H1 (cell line): ENCODE measurements around the gene SCNN1B. TPM values are rescaled to one million over a fixed set of nuclear protein-coding genes. Genes with fewer than 3 reads are reported as not detected.
A peak's percentile ranks its signal among the peaks of the same experiment; 100 is the strongest.

ENCODE experiments used
- CTCF ChIA-PET: fragments of 300-600 bp; sonication (Branson Sonifier 250); formaldehyde crosslinking; loops from one replicate; lab custom pipeline; 2021; ENCODE audit not compliant: partially characterized antibody; lab: Charles Lee
- POLR2A ChIA-PET: fragments of 300-600 bp; sonication (Branson Sonifier 250); formaldehyde crosslinking; loops from one replicate; lab custom pipeline; 2021; ENCODE audit warnings: inconsistent platforms; ENCODE audit not compliant: partially characterized antibody; lab: Charles Lee
- DNase-seq, 2 experiments: peaks; one replicate each; pipeline versions ENCODE4 v3.0.0 to v3.0.0-alpha.2; 2010 to 2022; ENCODE audit warnings: low spot score in 2 of 2, low read depth in 1 of 2, mixed read lengths in 1 of 2
- FAIRE-seq: peaks from 2 replicates; lab custom pipeline; 2011; peaks lifted over from hg19 to GRCh38; lab: Jason Lieb, UNC
- H2AFZ ChIP-seq: 2 replicates; pipeline ENCODE4 v1.8.1; 2012; ENCODE audit warnings: low read length, inconsistent platforms
- H2AK5ac ChIP-seq: 2 replicates; pipeline ENCODE4 v1.6.1; 2013; ENCODE audit warnings: low read depth, low read length
- H2BK120ac ChIP-seq: replicated peaks from 2 replicates; pipeline ENCODE3; 2013; ENCODE audit warnings: low read depth, low read length, inconsistent platforms
- H2BK12ac ChIP-seq: 2 replicates; pipeline ENCODE4 v1.6.1; 2013; ENCODE audit warnings: low read depth, low read length
- H2BK15ac ChIP-seq: 2 replicates; pipeline ENCODE4 v1.6.1; 2013; ENCODE audit warnings: low read length
- H2BK20ac ChIP-seq: 2 replicates; pipeline ENCODE4 v1.6.1; 2013; ENCODE audit warnings: low read length
- H2BK5ac ChIP-seq: 2 replicates; pipeline ENCODE4 v1.6.1; 2013; ENCODE audit warnings: low read depth, low read length
- H3K14ac ChIP-seq: 2 replicates; pipeline ENCODE4 v1.6.1; 2013; ENCODE audit warnings: inconsistent platforms; ENCODE audit not compliant: insufficient read length
- H3K18ac ChIP-seq: 2 replicates; pipeline ENCODE4 v1.6.1; 2013; ENCODE audit warnings: low read length; ENCODE audit errors: extremely low read depth
- H3K23ac ChIP-seq: 2 replicates; pipeline ENCODE4 v1.6.1; 2013; ENCODE audit warnings: inconsistent platforms; ENCODE audit not compliant: insufficient read length
- H3K23me2 ChIP-seq: 2 replicates; pipeline ENCODE4 v1.6.1; 2013; ENCODE audit warnings: low read depth, low read length
- H3K27ac ChIP-seq: 2 replicates; pipeline ENCODE4 v1.6.1; 2011; ENCODE audit warnings: low read depth, low read length, inconsistent platforms
- H3K27me3 ChIP-seq, 4 experiments: replicated peaks in 1 of 4; 1 replicate in 1 of 4; 2 replicates in 3 of 4; pipeline versions ENCODE4 v1.6.1 to v1.8.1; 2011 to 2013; ENCODE audit warnings: low read length in 3 of 4, mild to moderate bottlenecking in 3 of 4, inconsistent platforms in 2 of 4, mixed read lengths in 2 of 4, moderate library complexity in 1 of 4; ENCODE audit not compliant: control insufficient read depth in 3 of 4, insufficient read depth in 3 of 4; ENCODE audit errors: extremely low read depth in 1 of 4
- H3K36me3 ChIP-seq, 4 experiments: 2 replicates each; pipeline versions ENCODE4 v1.6.1 to v1.8.1; 2011 to 2013; ENCODE audit warnings: mild to moderate bottlenecking in 4 of 4, low read length in 3 of 4, moderate library complexity in 2 of 4, control low read depth in 1 of 4, inconsistent platforms in 1 of 4; ENCODE audit not compliant: insufficient read depth in 4 of 4, control insufficient read depth in 2 of 4
- H3K4ac ChIP-seq: replicated peaks from 2 replicates; pipeline ENCODE3; 2013; ENCODE audit warnings: low read length, low read depth, mixed read lengths, inconsistent platforms; ENCODE audit not compliant: insufficient read length
- H3K4me1 ChIP-seq, 4 experiments: replicated peaks in 1 of 4; 1 replicate in 1 of 4; 2 replicates in 3 of 4; pipeline versions ENCODE4 v1.6.1 to v1.8.1; 2011 to 2013; ENCODE audit warnings: low read length in 3 of 4, inconsistent platforms in 2 of 4, mixed read lengths in 1 of 4; ENCODE audit not compliant: insufficient read depth in 4 of 4, control insufficient read depth in 3 of 4
- H3K4me2 ChIP-seq, 2 experiments: 2 replicates each; pipeline versions ENCODE4 v1.6.1 to v1.8.1; 2011 to 2013; ENCODE audit warnings: low read depth in 2 of 2, low read length in 2 of 2, control low read depth in 1 of 2, inconsistent platforms in 1 of 2, mild to moderate bottlenecking in 1 of 2; ENCODE audit not compliant: insufficient read depth in 1 of 2
- H3K4me3 ChIP-seq, 4 experiments: fragments of 200-600, 300-600 bp in 1 of 4; sonication (generic), shearing (Covaris generic), sonication (Bioruptor Twin) in 1 of 4; 2 replicates each; pipeline versions ENCODE4 v1.5.1 to v1.8.1; 2011 to 2016; ENCODE audit warnings: low read length in 4 of 4, low read depth in 3 of 4, control low read depth in 2 of 4, inconsistent platforms in 2 of 4, mild to moderate bottlenecking in 2 of 4, mixed read lengths in 1 of 4, moderate library complexity in 1 of 4; ENCODE audit not compliant: insufficient read depth in 2 of 4; ENCODE audit errors: extremely low read depth in 1 of 4
- H3K56ac ChIP-seq: replicated peaks from 2 replicates; pipeline ENCODE3; 2013; ENCODE audit warnings: low read depth, mild to moderate bottlenecking, mixed read lengths, low read length, inconsistent platforms; ENCODE audit not compliant: insufficient read length
- H3K79me1 ChIP-seq: 2 replicates; pipeline ENCODE4 v1.6.1; 2013; ENCODE audit warnings: low read depth, low read length, control low read depth
- H3K79me2 ChIP-seq, 2 experiments: 2 replicates each; pipeline versions ENCODE4 v1.6.1 to v1.8.1; 2012 to 2013; ENCODE audit warnings: low read length in 2 of 2, mild to moderate bottlenecking in 2 of 2, inconsistent platforms in 1 of 2; ENCODE audit not compliant: insufficient read depth in 2 of 2, control insufficient read depth in 1 of 2
- H3K9ac ChIP-seq, 4 experiments: replicated peaks in 1 of 4; 1 replicate in 1 of 4; 2 replicates in 3 of 4; pipeline versions ENCODE4 v1.6.1 to v1.8.1; 2011 to 2013; ENCODE audit warnings: low read depth in 3 of 4, low read length in 3 of 4, control low read depth in 2 of 4, mild to moderate bottlenecking in 2 of 4, moderate library complexity in 2 of 4, inconsistent platforms in 1 of 4; ENCODE audit errors: extremely low read depth in 1 of 4
- H3K9me3 ChIP-seq, 2 experiments: 2 replicates each; pipeline versions ENCODE4 v1.6.1 to v1.8.1; 2012 to 2013; ENCODE audit warnings: mild to moderate bottlenecking in 2 of 2, moderate library complexity in 2 of 2, control low read depth in 1 of 2, inconsistent platforms in 1 of 2, low read depth in 1 of 2, low read length in 1 of 2, mixed read lengths in 1 of 2; ENCODE audit not compliant: insufficient read depth in 2 of 2
- H4K20me1 ChIP-seq, 2 experiments: replicated peaks in 1 of 2; 2 replicates each; pipeline versions ENCODE3 to v1.8.1; 2011 to 2013; ENCODE audit warnings: inconsistent platforms in 2 of 2, low read length in 2 of 2, mild to moderate bottlenecking in 1 of 2; ENCODE audit not compliant: insufficient read depth in 2 of 2, control insufficient read depth in 1 of 2
- H4K5ac ChIP-seq: 2 replicates; pipeline ENCODE4 v1.6.1; 2013; ENCODE audit warnings: low read length, low read depth, mixed read lengths, inconsistent platforms; ENCODE audit not compliant: insufficient read length
- H4K8ac ChIP-seq: 2 replicates; pipeline ENCODE4 v1.8.0; 2013; ENCODE audit warnings: mild to moderate bottlenecking, moderate library complexity, low read length, inconsistent platforms; ENCODE audit not compliant: insufficient read depth; ENCODE audit errors: extremely low read depth
- H4K91ac ChIP-seq: replicated peaks from 2 replicates; pipeline ENCODE3; 2013; ENCODE audit warnings: low read length, mixed read lengths, inconsistent platforms; ENCODE audit not compliant: insufficient read length
- ATF2 ChIP-seq: IDR thresholded peaks from 2 replicates; pipeline ENCODE4 v1.6.1; 2012; ENCODE audit warnings: low read length, inconsistent platforms
- EGR1 ChIP-seq: IDR thresholded peaks from 2 replicates; pipeline ENCODE4 v1.6.1; 2011; ENCODE audit warnings: low read depth, low read length, borderline replicate concordance
- WGBS, 2 experiments: shearing (Covaris generic) in 1 of 2; methylation state at CpG; one replicate each; pipeline versions ENCODE4 v1.1.6 to v1.1.7; 2013 to 2015; ENCODE audit warnings: low lambda C conversion rate in 2 of 2, mixed read lengths in 2 of 2, inconsistent platforms in 1 of 2, low coverage in 1 of 2, missing lambda C conversion rate in 1 of 2; ENCODE audit not compliant: insufficient replicate concordance in 2 of 2, insufficient coverage in 1 of 2, insufficient read length in 1 of 2; ENCODE audit errors: extremely low coverage in 1 of 2, missing lambda C conversion rate in 1 of 2; 5-methylcytosine and 5-hydroxymethylcytosine counted together
- polyA plus RNA-seq, 7 experiments: library from polyadenylated mRNA; depleted of rRNA in 3 of 7; stranded (reverse) in 5 of 7; unstranded in 2 of 7; fragments of >200 nt in 5 of 7; fragments of 200-250 nt in 2 of 7; gene quantifications; 1 replicate in 5 of 7; 2 replicates in 1 of 7; 4 replicates in 1 of 7; pipeline versions ENCODE4 v1.2.1 to v1.2.3, GENCODE V29; 2011 to 2013; ENCODE audit warnings: missing spikeins in 2 of 7, mixed read lengths in 2 of 7
- total RNA-seq: library from RNA; stranded (reverse); fragmentation: NEBNext Ultra II Directional; extraction: Animal tissue kit (Norgen Biotek cat#: 25700); gene quantifications from 2 replicates; pipeline ENCODE4 v1.2.1, GENCODE V29; 2021

SCNN1B gene
- total and polyA plus RNA-seq, 2 of the 8 experiments (the other 6 are each of a cell fraction or from before 2014, with no cell fraction given), result 0.20 to 0.95 TPM

- WGBS, 2 experiments, result 88% methylated on average over 7 of the region's 7 CpGs; no CpG with 5 or more reads in 1 of the 2 experiments
- H3K9me3 ChIP-seq, result no peaks in the 10 kb centered on the region
- peak overlapping the region; percentile 75; the same call in 1 of the 2 replicates for H2BK5ac ChIP-seq
- 0 out of 2 replicates have a peak overlapping the region, but pooled peaks have one; percentile 84 for H2BK12ac ChIP-seq
- no peak overlapping the region for H2BK15ac ChIP-seq
- H3K27ac ChIP-seq, result no peak overlapping the region
- DNase-seq, result no peak
- H3K4me3 ChIP-seq, result no peak overlapping the region
- H3K9ac ChIP-seq, result peak overlapping the region in 1 of 4 experiments; percentile 54; a peak in 2 of 7 replicates
- H2BK20ac ChIP-seq, result 0 out of 2 replicates have a peak overlapping the region, but pooled peaks have one; percentile 32
- no peak overlapping the region for H4K91ac ChIP-seq
- H3K4me1 ChIP-seq, result peaks cover 4 to 14% (median 9%) of the 10 kb centered on the region in 4 experiments
- no peak overlapping the region for H4K8ac ChIP-seq
- H3K23ac ChIP-seq, result no peak overlapping the region
- H4K5ac ChIP-seq, result no peak overlapping the region
- H3K23me2 ChIP-seq, result no peaks in the 10 kb centered on the region
- ChIA-PET POLR2A (interaction anchor here (0.6 to 2.3 kb wide), 4 partner anchors 10 to 101 kb away, joined by 3 to 15 read pairs (median 3); no protein-coding TSS in a partner anchor), CTCF (interaction anchor here (0.6 to 8.4 kb wide), 5 partner anchors 9 to 83 kb away, joined by 3 to 53 read pairs (median 6); no protein-coding TSS in a partner anchor)
- H3K27me3 ChIP-seq, result no peaks in the 10 kb centered on the region
- no peaks in the 10 kb centered on the region for H4K20me1 ChIP-seq
- H2AFZ ChIP-seq, result no peak overlapping the region
- H3K4me2 ChIP-seq, result no peak overlapping the region
- H3K14ac ChIP-seq, result no peak overlapping the region
- H2BK120ac ChIP-seq, result no peak overlapping the region
- H3K79me1 ChIP-seq, result no peaks in the 10 kb centered on the region
- peak overlapping the region; percentile 78; the same call in 1 of the 2 replicates for H3K18ac ChIP-seq
- H3K56ac ChIP-seq, result no peak overlapping the region
- H3K4ac ChIP-seq, result no peak overlapping the region
- H3K79me2 ChIP-seq, result no peaks in the 10 kb centered on the region
- TF ChIP-seq ATF2, result 0 out of 2 replicates have a peak, but pooled peaks have one; percentile 25
- TF ChIP-seq EGR1, result no peak
- H2AK5ac ChIP-seq, result peak overlapping the region; percentile 86; the same call in 1 of the 2 replicates
- FAIRE-seq, result no peak
- peaks cover 5 to 28% (median 9%) of the 10 kb centered on the region in 4 experiments; a peak in 5 of 8 replicates for H3K36me3 ChIP-seq
Measured at GRCh38 chr16:23408823-23409298, 106.8 kb downstream of the SCNN1B start.
